Activated T-helper 1 cell treated with Interleukin-2 at 50 U/mL for 16 hours (primary cell): Measurements from ENCODE around the gene ZNF253.
"Not testable (repeated sequence)": the region's sequence is repeated elsewhere in the genome, so short reads cannot be mapped to it uniquely, and the experiment has no call there.

Experiments
- DNase-seq: peaks from one replicate; pipeline ENCODE4 v3.0.0-alpha.2; 2020; ENCODE audit warnings: low read depth

The ZNF253 gene

GRCh38 chr19:19900139-19900728 lies 34.6 kb downstream of the ZNF253 start:
- DNase-seq = no peak

DNA sequence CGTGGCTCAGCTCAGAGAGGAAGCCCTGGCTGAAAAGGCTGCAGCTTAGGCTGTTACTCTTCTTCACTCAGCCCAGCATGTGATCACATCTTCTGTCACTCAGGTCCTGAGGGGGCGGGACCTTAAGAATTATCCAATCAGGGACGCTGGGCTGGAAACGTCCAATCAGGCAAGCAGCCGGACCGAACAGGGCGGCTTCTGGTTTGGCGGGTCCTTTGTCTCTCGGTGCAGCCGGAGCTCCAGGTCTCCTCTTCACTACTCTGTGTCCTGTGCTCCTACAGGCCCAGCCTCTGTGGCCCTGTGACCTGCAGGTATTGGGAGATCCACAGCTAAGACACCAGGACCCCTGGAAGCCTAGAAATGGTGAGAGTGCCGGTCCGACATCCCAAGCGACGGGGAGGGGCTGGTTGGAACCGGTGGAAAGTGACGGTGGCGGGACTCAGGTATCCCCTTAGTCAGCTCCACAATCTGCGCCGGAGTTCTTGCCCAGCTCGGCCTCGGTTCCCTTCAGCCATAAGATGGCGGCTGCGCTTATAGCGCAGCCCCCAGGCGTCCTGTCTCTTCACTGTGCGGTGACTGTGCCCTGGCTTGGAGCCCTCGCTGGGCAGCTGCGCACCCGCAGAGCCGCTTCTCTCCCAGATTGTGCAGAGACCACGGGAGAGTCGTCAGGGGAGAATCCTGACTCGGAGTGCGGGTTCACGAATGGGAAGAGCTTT lies 35.2 kb downstream of the ZNF253 start, which contains the start of gene ZNF93:
ZNF93 (plus strand) TSS at position 218 of the 716 bp plus-strand sequence; CDS start at position 361, 143 bp downstream.
- peak; percentile 77 for DNase-seq

DNA sequence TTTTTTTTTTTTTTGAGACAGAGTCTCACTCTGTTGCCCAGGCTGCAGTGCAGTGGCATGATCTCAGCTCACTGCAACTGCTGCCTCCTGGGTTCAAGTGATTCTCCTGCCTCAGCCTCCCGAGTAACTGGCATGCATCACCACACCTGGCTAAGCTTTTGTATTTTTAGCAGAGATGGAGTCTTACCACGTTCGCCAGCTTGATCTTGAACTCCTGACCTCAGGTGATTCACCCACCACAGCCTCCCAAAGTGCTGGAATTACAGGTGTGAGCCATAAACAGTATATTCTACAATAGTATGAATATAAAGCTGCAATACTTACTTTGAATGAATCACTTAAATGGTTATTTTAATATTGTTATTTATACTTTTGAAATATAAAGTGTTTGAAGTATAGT lies 41.9 kb downstream of the ZNF253 start:
- not testable (repeated sequence) for DNase-seq

GRCh38 chr19:19909654-19910053 lies 44.0 kb downstream of the ZNF253 start:
- DNase-seq = no peak

DNA sequence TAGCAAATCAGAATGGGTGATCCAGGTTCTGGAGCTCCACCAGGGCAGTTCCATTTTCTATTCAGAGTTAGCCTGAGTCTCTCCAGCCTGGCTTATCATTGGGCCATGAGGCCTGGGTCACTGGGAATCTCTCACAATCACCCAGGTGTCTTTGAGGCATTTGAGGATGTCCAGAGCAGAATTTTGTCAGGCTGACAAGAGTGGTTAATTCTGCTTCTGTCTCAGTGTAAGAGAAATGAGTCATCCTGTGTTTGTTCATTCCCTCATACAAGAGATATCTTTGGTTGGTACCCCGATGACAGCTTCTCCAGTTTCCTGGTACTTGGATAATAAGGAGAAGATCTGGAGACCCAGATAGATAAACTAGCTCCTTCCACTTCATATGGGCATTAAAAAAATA lies 45.5 kb downstream of the ZNF253 start:
- no peak for DNase-seq

DNA sequence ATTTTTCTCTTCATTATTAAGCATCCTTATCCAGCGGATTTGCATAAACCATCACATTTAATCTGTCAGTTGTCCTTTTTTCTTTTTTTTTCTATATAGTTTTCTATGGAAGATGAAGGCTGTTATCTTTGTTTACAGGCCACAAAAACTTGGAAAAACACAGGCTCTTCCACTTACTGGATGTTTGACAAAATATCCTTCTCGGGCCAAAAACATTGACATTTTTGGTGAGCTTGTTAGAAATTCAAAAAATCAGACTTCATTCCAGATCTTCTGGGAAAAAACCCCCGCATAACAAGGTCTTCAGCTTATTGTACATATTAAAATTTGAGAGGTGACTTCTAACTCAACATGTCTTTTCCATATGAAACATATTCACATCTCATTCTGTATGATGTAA lies 48.9 kb downstream of the ZNF253 start:
- no peak for DNase-seq

DNA sequence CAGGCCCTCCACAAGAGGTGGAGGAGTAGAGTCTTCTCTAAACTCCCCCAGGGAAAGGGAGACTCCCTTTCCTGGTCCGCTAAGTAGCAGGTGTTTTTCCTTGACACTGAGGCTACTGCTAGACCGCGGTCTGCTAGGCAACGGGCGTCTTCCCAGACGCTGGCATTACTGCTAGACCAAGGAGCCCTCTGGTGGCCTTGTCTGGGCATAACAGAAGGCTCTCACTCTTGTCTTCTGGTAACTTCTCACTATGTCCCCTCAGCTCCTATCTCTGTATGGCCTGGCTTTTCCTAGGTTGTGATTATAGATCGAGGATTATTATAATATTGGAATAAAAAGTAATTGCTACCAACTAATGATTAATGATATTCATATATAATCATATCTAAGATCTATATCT lies 64.7 kb downstream of the ZNF253 start:
- peak; percentile 3 for DNase-seq

GRCh38 chr19:19933432-19934314 lies 68.0 kb downstream of the ZNF253 start:
- not testable (repeated sequence) for DNase-seq

DNA sequence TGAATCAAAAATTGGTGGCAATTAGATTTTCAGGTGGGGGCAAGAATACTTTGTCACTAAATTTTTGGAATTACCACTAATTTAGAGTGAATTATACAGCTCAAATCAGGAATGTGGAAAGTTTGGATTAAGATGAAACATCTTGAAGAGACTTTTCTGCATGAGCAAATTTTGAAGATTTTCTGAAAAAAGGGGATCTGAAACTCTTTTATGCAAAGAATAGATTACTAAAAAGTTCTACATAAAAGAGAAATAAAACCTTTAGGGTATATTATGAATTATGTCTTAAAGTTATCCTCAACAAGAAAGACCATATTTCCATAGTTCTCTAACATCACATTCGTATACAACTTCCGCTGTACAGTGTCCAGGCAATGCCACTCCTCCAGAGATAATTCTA lies 71.7 kb downstream of the ZNF253 start:
- no peak for DNase-seq

DNA sequence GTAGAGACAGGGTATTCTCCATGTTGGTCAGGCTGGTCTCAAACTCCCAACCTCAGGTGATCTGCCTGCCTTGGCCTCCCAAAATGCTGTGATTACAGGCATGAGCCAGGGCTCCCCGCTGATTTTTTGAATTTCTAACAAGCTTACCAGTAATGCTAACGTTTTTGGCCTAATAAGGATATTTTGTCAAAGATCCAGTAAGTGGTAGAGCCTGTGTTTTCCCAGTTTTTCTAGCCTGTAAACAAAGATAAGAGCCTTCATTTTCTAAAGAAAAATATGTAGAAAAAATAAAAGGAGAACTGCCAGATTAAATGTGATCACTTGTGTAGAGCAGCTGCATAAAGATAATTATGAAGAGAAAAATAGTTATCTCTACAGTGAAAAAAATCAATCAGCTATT lies 72.8 kb downstream of the ZNF253 start:
- DNase-seq = no peak

GRCh38 chr19:19943848-19944582 lies 78.3 kb downstream of the ZNF253 start:
- DNase-seq = no peak
